Umbilical cord (tissue), 2 donors: ENCODE measurements around the gene PPP1R7. TPM values are rescaled to one million over a fixed set of nuclear protein-coding genes. Genes with fewer than 3 reads are reported as not detected.

Experiments
- DNase-seq: peaks from one replicate; pipeline ENCODE4 v3.0.0-alpha.2; 2015; ENCODE audit warnings: low spot score
- total RNA-seq: library from RNA; depleted of rRNA; stranded (reverse); fragments of >200 nt; gene quantifications from one replicate; pipeline ENCODE4 v1.2.3, GENCODE V29; 2014; ENCODE audit warnings: low replicate concordance; ENCODE audit not compliant: insufficient read depth

PPP1R7 gene
- total RNA-seq, 1 donor from 2014 or later, result 33.5 TPM

DNA sequence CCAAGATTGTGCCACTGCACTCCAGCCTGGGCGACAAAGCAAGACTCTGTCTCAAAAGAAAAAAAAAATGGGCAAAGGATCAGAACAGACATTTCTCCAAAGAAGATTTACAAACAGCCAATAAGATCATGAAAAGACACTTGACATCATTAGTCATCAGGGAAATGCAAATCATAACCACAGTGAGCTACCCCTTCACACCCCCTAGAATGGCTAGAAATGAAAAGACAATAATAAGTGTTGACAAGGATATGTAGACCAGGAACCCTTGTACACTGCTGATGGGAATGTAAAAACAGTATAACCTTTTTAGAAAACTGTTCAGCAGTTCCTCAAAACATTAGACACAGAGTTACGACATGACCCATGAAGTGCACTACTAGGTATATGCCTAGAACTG, 29.8 kb upstream of the PPP1R7 start:
- DNase-seq, result no peak

DNA sequence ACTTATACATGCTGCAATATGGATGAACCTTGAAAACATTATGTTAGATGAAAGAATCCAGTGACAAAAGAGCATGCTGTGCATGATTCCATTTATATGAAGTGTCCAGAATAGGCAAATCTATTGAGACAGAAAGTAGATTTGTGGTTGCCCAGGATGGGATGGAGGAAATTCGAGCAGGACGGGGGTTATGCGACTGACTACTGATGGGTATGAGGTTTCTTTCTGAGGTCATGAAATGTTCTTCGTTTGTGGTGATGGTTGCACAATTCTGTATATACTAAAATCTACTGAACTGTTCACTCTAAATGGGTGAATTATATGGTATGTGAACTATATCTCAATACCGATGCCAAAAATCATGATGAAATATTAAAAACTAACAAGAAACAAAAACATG, 29.3 kb upstream of the PPP1R7 start:
- no peak for DNase-seq

DNA sequence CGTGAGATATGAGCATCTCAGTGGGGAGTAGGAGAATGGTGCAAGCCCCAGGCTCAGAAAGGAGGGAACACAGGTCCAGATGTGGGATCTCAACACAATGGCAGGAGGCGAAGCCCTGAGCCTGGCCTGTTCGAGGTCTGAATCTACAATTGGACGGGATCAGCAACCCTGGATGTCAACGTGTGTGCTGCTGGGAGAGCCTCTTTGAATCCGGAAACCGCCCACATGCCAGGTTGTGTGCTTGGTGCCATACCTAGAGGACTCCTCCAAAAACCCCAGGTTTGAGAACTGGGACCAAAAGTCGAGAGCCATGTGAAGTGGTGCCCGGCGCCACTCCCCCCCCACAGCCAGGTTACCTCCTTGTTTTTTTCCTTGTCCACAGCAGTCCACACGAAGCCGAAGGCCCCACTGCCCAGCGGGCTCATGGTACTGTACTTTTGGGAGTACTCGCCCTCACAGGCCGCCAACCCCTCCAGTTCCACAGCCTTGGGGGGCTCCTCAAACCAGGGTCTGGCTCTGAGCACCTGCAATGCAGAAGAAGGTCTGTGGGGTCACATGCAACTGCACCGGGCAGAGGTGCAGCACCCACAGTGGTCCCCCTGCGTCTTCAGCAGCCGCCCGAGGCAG, 27.8 kb upstream of the PPP1R7 start:
- DNase-seq, result no peak

DNA sequence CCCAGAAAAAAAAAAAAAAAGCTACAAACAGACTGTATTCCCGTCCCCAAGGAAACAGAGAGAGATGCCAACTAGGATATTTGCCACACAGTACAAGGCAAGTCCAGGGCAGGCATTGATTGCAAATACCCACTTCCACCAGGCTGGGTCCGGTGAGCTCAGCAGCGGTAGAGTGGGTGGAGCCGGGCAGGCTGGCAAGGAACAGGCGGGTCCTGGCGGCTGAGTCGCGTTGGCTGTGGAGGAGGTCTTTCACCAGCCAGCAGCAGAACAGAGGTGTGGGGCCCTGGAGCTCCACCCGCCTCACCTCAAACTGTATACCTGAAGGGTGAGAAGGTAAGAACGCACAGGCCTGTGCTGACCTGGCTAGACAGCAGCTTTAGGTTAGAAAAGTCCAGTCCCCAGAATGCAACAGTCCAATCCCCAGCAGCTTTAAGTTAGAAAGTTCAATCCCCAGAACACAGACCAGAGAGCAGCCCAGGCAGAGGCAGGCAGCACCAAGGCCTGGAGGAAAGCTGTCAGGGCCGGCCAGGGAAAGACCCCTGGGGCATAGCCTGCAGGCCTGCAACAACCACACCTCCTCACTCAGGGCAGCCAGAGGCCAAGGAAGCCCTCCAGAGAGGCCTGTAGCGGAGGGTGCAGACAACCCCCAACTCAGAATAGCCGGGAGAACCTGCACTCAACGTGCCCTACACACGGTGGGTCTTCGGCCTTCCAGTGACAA, 26.3 kb upstream of the PPP1R7 start:
- DNase-seq, result no peak

DNA sequence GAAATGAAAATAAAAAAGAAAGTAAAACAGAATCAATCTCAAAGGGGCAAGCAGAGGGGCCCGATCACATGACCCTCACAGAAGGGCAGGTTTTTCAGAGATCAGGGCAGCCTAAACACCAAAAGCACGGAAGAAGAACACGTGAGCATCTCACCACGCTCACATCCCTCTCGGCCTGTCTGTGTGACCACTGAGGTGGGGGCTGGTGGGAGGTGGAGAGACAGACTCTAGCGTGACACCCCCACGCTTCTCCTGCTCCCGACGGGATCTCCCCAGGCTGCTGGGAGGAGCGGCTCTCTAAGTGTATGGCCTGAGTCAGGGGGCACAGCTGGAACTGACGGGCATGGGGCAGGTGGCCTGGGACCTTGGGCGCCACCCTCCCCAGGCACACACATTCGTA, 24.6 kb upstream of the PPP1R7 start:
- no peak for DNase-seq

DNA sequence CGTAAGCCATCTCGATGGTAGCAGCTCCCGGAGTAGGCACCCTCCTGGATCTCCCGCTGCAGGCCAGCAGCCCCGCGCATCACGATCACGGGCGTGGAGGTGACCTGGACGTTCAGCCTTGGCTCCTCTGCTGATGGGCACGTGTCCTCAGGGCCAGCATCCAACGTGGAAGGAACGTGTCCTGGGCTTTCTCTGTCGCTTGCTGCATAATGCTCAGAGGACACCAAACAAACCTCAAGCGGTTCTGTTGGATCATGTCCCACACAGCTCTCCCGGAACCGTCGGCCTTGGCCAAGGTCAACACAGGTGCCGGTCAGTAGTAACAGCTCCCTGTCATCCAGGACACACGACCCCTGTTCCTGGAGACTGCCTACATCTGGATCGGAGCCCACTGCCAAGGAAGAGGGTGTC, 24.1 kb upstream of the PPP1R7 start:
- DNase-seq, result no peak

DNA sequence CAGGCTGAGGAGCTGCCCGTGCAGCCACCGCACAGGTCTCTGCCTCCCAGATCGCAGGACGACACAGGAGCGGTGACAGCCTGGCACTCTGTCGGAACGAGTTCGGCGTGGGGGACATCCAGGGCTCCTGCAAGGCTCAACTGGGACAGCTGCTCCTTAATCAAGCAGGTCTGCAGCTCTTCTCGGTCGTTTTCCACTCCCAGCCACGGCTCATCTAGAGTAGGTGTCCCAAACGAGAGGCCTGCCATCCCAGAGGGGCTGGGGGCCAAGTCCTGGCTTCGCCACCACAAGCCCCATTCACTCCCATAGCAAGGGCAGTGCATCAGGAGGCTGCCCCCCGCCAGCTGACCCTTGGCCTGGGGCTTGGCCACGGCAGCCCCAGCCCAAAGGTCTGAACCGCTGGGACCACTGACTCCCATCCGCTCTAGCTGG, 23.5 kb upstream of the PPP1R7 start:
- no peak for DNase-seq

DNA sequence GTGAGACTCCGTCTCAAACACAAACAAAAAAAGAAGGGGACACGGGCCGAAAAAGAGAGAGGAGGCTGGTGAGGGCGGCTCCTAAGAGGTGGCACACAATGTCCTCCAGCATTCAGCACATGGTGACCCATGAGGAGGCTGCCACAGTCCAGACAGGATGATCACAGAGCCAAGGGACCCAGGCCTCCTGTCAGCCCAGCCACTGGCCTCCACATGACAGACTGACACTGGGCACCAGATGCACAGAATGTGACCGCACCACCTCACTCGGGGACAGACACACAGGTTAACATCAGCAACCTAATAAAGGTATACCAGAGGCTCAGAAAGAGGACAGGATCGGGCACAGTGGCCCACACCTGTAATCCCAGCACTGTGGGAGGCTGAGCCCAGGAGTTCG, 22.0 kb upstream of the PPP1R7 start:
- DNase-seq, result no peak

DNA sequence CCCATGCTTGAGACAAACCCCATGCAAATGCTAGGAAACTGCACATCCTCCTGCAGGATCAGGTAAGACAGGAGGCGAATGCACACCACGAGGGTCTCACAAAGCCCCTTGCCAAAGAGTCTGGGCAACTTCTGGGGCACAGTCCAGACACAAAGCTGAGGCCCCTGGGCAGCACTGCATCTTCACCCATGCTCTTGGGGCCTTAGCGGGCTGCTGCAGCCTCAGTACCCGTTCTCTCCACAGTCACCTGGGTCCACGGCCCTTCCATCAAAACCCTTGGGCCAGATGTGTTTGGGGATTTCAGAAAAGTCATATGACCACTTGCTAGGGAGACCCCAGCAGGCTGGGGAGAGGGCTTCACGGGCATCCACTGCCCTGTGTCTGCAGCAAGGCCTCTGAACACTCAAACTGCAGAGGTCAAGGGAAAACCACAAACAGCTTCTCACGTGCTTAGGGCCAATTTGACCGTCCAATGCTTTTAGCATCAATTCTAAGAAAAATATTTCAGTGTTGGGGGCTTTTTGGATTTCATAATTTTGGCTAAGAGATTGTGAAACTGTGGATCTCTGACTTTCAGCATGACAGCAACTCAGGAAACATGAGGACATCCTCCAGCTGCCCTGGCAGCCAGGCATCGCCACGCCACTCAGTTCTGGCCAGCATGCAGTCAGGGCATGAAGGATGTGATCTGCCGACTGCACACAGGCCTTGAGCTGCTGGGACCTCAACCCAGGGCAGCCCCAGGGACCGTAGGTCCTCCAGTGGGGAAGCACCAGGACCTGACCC, 21.0 kb upstream of the PPP1R7 start:
- DNase-seq, result no peak

DNA sequence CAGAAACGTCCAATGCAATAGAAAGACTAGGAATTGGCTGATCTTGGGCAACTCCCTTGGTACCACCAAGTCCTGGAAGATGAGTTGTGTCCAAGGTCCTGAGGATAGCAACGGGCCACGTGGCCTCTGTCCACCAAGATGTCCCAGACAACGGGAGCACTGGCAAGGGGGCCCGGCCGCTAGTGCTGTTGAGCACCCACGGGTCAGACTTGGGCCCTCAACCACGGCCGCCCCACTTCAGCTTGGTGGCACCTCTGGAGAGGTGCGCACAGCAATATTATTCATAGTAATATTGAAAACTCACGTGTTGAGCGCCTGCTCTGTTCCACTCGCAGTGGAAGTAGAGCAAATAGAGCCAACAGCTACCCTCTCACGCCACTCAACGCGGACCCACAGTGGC, 20.0 kb upstream of the PPP1R7 start:
- no peak for DNase-seq

DNA sequence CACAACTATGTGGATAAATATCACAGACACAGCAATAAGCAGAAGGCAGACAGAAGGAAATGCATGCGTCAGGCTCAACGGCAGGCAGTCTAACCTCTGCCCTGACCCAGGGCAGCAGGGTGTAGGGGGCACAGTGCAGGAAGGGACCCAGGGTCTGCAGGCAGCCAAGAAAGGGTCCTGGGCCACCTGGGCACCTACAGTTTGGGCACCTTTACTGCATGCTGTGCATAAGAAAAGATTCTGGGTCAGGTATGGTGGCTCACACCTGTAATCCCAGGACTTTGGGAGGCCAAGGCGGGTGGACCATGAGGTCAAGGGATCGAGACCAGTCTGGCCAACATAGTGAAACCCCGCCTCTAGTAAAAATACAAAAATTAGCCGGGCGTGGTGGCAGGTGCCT, 18.7 kb upstream of the PPP1R7 start:
- DNase-seq, result no peak

DNA sequence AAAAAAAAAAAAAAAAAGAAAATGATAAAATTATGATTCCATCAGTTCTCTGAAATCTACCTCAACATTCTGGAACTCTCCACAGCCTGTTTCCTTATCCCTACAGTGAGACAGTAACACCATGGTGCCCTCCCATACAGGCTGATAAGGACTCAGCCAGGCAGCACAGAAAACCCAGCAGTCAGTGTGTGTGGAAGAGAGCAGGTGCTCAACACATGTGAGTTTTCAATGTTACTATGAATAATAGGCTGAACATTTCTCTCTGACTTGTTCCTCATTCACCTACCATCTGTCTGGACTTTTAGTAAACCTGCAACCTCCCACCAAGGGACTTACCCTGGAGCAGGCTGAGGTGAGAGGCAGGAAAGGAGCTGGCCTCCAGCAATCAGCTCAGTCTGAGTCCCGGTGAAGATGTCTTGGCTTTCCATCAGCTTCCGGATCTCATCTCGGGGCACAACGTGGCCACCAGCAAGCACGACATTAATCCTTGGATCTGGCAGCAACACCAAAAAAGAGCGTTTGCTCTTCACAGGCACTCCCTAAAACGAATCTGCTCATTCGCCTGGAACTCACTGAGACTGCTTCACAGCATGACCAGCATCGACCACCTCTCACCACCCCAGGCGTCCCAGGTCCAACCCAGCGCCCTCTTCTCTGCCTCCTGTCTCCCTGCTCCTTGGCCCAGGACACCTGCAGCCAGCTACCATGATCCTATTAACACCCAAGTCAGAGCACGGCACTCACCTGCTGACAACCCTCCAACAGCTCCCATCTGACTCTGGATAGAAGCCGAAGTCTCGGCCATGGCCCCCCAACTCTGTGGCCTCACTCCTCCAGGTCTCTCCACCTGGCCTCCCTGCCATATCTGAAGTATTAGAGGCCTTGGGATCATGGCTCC, 17.5 kb upstream of the PPP1R7 start:
- DNase-seq, result no peak

DNA sequence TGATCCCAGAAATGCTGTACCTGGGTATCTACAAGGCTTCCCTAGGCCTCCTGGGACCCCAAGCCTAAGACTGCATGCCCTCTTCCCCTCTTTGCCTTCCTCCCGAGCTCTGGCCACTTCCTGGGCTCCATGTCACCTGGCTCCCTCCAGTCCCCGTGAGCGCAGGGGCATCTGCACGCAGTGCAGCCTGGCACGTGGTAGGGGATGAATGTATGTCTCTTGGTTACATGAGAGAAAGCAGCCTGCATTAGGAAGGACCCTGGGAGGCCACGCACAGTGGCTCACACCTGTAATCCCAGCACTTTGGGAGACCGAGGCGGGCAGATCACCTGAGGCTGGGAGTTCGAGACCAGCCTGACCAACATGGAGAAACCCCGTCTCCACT, 16.8 kb upstream of the PPP1R7 start:
- no peak for DNase-seq

DNA sequence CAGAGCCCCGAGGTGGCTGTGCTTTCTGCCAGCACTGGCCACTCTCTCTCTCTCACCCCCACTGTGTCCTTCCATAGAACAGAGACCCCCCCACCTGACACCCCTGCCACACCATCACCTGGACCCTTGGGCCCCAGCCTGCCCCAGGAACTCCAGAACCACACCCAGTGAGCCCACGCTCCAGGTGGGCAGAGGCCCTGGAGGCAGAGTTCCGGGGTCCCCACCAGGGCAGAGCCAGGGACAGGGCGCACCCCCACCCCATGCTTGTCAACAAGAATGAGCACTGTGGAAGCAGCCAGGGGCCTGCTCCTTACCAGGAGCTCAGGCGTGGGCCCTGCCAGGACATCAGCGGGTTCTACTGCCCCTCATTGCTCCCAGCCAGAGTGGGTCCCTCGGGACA, 15.6 kb upstream of the PPP1R7 start:
- no peak for DNase-seq

DNA sequence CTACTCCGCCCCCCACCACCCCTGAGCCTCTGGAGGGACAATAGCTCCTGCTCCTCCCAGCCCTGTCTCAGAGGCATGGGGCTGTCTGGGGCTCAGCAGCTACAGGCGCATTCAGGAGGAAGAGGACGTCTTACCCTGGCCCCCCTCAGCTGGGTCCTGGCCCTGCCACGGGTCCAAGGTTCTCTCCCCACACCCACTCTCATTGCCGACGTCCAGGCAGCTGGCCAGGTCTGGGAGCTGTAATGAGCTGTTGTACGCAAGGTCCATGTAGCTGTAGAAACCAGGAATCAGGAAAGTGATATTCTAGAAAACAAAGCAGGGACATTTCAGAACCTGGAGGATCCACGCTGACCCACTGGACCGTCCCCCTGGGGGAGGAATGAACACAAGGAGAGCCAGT, 14.5 kb upstream of the PPP1R7 start:
- DNase-seq, result no peak

DNA sequence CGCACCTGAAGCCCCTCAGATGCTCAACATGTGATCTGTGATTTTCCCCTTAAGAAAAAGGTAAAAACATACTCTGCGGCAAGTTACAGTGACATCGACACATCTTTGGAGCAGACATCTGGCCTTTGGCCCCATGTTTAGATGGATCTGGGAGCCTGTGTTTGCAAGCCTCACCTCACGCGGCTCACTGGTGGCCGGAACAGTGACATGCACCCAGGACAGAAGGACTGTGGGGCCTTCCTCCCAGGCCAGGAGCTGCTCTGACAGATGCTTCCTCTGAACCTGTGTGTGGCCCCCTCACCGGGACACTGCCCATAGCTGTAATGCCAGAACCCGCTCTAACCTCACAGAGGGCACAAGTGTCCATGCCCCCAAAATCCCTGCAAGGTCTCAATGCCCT, 14.1 kb upstream of the PPP1R7 start:
- DNase-seq, result no peak

DNA sequence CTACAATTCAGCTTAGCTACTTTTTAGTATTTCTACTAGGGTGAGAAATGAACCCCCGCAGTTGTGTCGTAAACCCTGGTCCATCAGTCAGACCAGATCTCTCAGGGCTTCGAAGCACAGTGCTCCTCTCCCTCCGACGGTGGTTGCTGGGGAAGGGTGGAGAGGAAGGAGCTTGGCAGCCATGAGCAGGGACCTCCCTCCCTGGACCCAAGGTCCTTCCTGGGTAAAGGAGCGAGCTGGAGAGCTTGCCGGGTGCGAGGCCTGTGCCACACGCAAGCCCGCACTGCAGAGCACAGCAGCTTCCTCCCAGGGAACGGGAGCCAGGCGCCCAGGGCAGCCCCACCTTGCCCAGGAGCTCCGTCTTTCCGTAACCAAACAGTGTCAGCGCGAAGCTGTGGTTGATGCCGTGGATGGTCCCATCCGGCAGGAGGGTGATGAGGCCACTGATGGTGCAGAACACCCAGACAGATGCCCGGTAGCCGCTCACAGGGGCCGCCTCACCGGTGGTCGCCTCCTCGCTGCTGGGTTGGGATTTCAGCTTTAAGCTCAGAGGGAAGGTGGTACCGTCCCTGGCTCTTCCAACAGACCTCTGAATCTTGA, 13.5 kb upstream of the PPP1R7 start:
- no peak for DNase-seq

DNA sequence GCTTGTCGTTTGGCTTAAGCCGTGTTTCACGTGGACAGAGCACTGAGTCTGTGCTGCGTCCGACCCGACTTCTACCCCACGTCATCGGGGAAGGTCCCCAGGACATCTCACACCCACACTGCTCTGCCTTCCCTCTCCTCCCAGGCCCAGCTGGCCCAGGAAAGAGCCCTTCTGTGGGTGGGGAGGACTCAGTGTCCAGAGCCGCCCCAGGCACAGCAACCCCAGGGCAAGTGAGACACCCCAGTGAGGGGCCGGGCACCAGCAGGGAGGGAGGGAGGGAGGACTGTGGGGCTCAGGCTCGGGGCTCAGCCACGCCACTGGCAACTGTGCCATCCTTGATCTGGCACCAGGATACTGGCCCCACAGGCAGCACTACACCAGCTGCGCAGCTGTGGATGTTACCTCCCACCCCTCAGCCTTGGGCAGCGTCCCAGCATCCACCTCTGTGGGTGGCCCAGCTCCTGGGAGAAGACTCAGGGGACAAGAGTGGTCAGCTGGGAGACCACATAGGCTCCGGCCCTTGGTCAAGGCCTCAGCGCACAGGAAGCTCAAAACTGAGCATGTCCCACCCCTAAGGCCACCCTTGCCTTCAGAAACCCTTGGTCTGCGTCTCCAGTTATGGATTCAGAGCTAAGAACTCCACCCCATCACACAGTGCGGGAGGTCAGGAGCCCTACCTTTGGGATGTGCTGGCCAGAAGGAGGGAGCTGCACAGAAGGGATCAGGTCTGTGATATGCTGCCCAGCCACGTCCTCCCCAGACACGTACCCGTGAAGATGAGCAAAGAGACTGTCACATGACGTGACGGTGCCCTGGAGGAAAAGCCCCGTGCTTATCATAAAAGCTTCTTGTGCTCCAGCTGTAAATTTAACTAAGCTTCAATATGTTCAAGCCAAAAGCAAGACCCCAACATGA, 12.7 kb upstream of the PPP1R7 start:
- no peak for DNase-seq

DNA sequence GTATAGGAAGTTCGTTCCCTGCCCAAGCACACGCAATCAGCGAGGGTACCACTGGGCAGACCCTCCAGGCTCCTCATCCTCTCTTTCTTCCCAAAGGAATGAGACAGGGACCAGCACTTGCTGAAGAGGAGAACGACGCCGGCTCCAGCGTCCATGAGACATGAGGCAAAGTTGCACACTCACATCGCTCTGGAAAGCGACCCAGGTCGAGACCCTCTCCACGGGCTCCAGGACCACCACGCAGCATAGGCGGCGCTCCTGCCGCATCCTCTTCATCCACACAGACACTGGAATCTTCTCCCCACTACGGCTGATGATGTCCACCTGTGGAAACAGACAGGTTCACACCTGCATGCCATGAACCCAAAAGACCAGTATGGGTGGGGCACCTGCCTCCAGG, 11.8 kb upstream of the PPP1R7 start:
- DNase-seq, result no peak
